Measurements from ENCODE around the gene MUC4.

MUC4 gene

GRCh38 chr3:195855471-195856409, 44.0 kb upstream of the MUC4 start:
- H3K4me3 ChIP-seq (ENCODE audit: low read depth, low read length), result no peak overlapping the region
- no peak for DNase-seq (ENCODE audit: low read depth)
- TF ChIP-seq MAX (IDR thresholded peaks at IDR 0.05; ENCODE audit: low read depth, low read length) (no peak), POLR2A (IDR thresholded peaks at IDR 0.05; ENCODE audit: extremely low read depth, insufficient read length) (no peak), MYC (IDR thresholded peaks at IDR 0.05; ENCODE audit: low read depth, low read length) (no peak)
- TF ChIP-seq, protein P1, sequence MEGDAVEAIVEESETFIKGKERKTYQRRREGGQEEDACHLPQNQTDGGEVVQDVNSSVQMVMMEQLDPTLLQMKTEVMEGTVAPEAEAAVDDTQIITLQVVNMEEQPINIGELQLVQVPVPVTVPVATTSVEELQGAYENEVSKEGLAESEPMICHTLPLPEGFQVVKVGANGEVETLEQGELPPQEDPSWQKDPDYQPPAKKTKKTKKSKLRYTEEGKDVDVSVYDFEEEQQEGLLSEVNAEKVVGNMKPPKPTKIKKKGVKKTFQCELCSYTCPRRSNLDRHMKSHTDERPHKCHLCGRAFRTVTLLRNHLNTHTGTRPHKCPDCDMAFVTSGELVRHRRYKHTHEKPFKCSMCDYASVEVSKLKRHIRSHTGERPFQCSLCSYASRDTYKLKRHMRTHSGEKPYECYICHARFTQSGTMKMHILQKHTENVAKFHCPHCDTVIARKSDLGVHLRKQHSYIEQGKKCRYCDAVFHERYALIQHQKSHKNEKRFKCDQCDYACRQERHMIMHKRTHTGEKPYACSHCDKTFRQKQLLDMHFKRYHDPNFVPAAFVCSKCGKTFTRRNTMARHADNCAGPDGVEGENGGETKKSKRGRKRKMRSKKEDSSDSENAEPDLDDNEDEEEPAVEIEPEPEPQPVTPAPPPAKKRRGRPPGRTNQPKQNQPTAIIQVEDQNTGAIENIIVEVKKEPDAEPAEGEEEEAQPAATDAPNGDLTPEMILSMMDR (IDR thresholded peaks at IDR 0.05; ENCODE audit: low read depth, low read length), result no peak

DNA sequence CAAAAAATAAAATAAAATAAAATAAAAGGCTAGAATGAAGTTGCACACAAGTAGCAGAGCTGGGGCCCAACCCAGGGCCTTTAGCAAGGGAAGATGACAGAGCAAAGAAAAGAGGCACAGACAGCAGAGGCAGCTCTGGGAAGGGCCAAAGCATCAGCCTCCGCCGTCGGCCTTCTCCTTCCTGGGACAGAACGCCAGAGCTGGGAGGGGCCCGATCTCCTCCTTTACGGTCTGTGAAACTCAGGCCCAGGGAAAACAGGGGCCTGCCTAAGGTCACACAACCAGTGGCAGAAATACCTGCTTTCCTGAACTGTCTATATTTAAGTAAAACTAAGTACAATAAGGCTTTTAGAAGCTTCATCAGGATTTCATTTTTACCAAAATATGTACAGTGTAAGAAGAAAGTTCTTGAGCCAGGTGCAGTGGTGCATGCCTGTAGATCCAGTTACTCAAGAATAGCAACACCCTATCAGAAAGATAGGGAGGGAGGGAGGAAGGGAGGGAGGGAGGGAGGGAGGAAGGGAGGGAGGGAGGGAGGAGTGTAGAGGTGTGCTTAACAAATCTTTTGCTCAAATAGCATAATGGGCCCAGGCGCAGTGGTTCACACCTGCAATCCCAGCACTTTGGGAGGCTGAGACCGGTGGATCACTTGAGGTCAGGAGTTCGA, 43.0 kb upstream of the MUC4 start:
- DNase-seq (ENCODE audit: low read depth), result no peak
- no peak overlapping the region for H3K4me3 ChIP-seq (ENCODE audit: low read depth, low read length)
- TF ChIP-seq POLR2A (IDR thresholded peaks at IDR 0.05; ENCODE audit: extremely low read depth, insufficient read length) (no peak), MAX (IDR thresholded peaks at IDR 0.05; ENCODE audit: low read depth, low read length) (no peak), MYC (IDR thresholded peaks at IDR 0.05; ENCODE audit: low read depth, low read length) (no peak)
- TF ChIP-seq, protein P1 (IDR thresholded peaks at IDR 0.05; ENCODE audit: low read depth, low read length), result no peak

DNA sequence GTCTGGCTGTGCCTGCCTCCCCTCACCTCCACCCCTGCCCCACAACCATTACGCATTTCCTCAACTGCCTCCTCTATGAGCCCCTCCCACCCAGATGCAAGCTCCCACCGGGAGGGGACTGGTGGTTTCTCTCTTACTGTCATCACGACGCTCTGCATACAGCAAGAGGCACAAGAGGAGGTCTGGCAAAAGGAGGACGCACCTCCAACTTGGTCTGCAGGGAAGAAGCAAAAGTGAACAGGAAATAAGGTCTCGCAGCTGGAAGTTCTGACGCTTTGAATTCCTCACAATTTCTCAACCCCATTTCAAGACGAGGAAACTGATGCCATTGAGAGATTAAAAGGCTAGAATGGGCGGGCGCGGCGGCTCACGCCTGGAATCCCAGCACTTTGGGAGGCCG, 42.3 kb upstream of the MUC4 start:
- peak; percentile 23 for DNase-seq (ENCODE audit: low read depth)
- TF ChIP-seq MYC (IDR thresholded peaks at IDR 0.05; ENCODE audit: low read depth, low read length) (no peak), POLR2A (IDR thresholded peaks at IDR 0.05; ENCODE audit: extremely low read depth, insufficient read length) (no peak), MAX (IDR thresholded peaks at IDR 0.05; ENCODE audit: low read depth, low read length) (no peak)
- TF ChIP-seq, protein P1 (IDR thresholded peaks at IDR 0.05; ENCODE audit: low read depth, low read length), result no peak
- H3K4me3 ChIP-seq (ENCODE audit: low read depth, low read length), result no peak overlapping the region

DNA sequence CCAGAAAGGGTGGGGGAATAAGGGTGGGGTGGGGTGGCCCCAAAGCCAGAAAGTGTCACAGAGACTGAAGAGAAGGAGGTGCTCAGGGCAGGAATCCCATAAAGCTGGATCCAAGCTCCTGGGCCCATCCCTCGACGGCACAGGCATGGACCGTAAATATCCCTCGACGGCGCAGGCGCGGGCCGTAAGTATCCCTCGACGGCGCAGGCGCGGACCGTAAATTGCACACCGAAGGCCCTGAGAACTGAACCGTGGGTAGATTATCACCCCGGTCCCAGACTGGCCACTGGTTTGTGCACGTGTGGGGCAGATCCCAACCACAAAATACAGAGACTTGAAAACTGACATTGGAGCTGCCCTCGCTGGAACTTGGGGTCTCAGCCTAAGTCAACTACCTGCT, 41.3 kb upstream of the MUC4 start:
- H3K4me3 ChIP-seq (ENCODE audit: low read depth, low read length), result no peak overlapping the region
- no peak for DNase-seq (ENCODE audit: low read depth)
- no peak for TF ChIP-seq MYC (IDR thresholded peaks at IDR 0.05; ENCODE audit: low read depth, low read length)
- no peak for TF ChIP-seq MAX (IDR thresholded peaks at IDR 0.05; ENCODE audit: low read depth, low read length)
- TF ChIP-seq POLR2A (IDR thresholded peaks at IDR 0.05; ENCODE audit: extremely low read depth, insufficient read length), result no peak
- TF ChIP-seq, protein P1 (IDR thresholded peaks at IDR 0.05; ENCODE audit: low read depth, low read length), result no peak

- peak; percentile 89 for DNase-seq (ENCODE audit: low read depth)
- no peak overlapping the region for H3K4me3 ChIP-seq (ENCODE audit: low read depth, low read length)
- TF ChIP-seq, protein P1 (IDR thresholded peaks at IDR 0.05; ENCODE audit: low read depth, low read length), result peak; percentile 100
- peak; percentile 75 for TF ChIP-seq MAX (IDR thresholded peaks at IDR 0.05; ENCODE audit: low read depth, low read length)
- TF ChIP-seq POLR2A (IDR thresholded peaks at IDR 0.05; ENCODE audit: extremely low read depth, insufficient read length), result no peak
- peak; percentile 70 for TF ChIP-seq MYC (IDR thresholded peaks at IDR 0.05; ENCODE audit: low read depth, low read length)
Observed at GRCh38 chr3:195850857-195851543, 39.3 kb upstream of the MUC4 start.
